Measurements from ENCODE around the gene C14orf180. TPM values are rescaled to one million over a fixed set of nuclear protein-coding genes. Genes with fewer than 3 reads are reported as not detected.

Gene C14orf180
- total RNA-seq, 1 experiment from 2014 or later = not detected

GRCh38 chr14:104569435-104569834 is 10.1 kb upstream of the C14orf180 start:
- H3K27ac Mint-ChIP-seq (ENCODE audit: low read depth, unreplicated experiment) = no peak overlapping the region
- intact Hi-C loops (cut with micrococcal nuclease) = no loop called here
- ChIA-PET POLR2A (no interaction called here), CTCF (interaction anchor here (0.6 kb wide), 3 partner anchors 14 to 492 kb away, joined by 3 read pairs; no protein-coding TSS in a partner anchor)
- no peaks in the 10 kb centered on the region for H3K36me3 Mint-ChIP-seq (ENCODE audit: insufficient read depth, unreplicated experiment)
- no peak for TF ChIP-seq CTCF (IDR thresholded peaks at IDR 0.05; ENCODE audit: unreplicated experiment)
- no peaks in the 10 kb centered on the region for H3K4me1 Mint-ChIP-seq (ENCODE audit: insufficient read depth, unreplicated experiment)
- DNase-seq (ENCODE audit: unreplicated experiment) = no peak
- no peaks in the 10 kb centered on the region for H3K9me3 Mint-ChIP-seq (ENCODE audit: unreplicated experiment)
- H3K27me3 Mint-ChIP-seq (ENCODE audit: insufficient read depth, unreplicated experiment) = peaks cover 47% of the 10 kb centered on the region
- no peak overlapping the region for H3K4me3 Mint-ChIP-seq (ENCODE audit: unreplicated experiment)
- no TSS peak for BruUV-seq (replicated peaks)

- intact Hi-C loops (cut with micrococcal nuclease) = no loop called here
Measured at GRCh38 chr14:104571246-104571645, 8.3 kb upstream of the C14orf180 start.

GRCh38 chr14:104572024-104572626 is 7.4 kb upstream of the C14orf180 start:
- BruUV-seq (replicated peaks) = no TSS peak
- no peak for TF ChIP-seq CTCF (IDR thresholded peaks at IDR 0.05; ENCODE audit: unreplicated experiment)
- ChIA-PET CTCF (interaction anchor here (1.2 to 2.2 kb wide), 2 partner anchors 8 to 9 kb away, joined by 3 to 17 read pairs; no protein-coding TSS in a partner anchor), POLR2A (no interaction called here)
- Mint-ChIP-seq H3K27me3 (ENCODE audit: insufficient read depth, unreplicated experiment) (peaks cover 23% of the 10 kb centered on the region), H3K36me3 (ENCODE audit: insufficient read depth, unreplicated experiment) (no peaks in the 10 kb centered on the region), H3K27ac (ENCODE audit: low read depth, unreplicated experiment) (no peak overlapping the region), H3K4me1 (ENCODE audit: insufficient read depth, unreplicated experiment) (no peaks in the 10 kb centered on the region), H3K9me3 (ENCODE audit: unreplicated experiment) (no peaks in the 10 kb centered on the region), H3K4me3 (ENCODE audit: unreplicated experiment) (no peak overlapping the region)
- no peak for DNase-seq (ENCODE audit: unreplicated experiment)
- intact Hi-C loops (cut with micrococcal nuclease) = no loop called here

More at GRCh38 chr14:104571246-104571645, 8.3 kb upstream of the C14orf180 start:
- H3K36me3 Mint-ChIP-seq (ENCODE audit: insufficient read depth, unreplicated experiment) = no peaks in the 10 kb centered on the region
- POLR2A ChIA-PET = no interaction called here
- H3K9me3 Mint-ChIP-seq (ENCODE audit: unreplicated experiment) = no peaks in the 10 kb centered on the region
- H3K4me1 Mint-ChIP-seq (ENCODE audit: insufficient read depth, unreplicated experiment) = no peaks in the 10 kb centered on the region
- TF ChIP-seq CTCF (IDR thresholded peaks at IDR 0.05; ENCODE audit: unreplicated experiment) = no peak
- no peak overlapping the region for H3K27ac Mint-ChIP-seq (ENCODE audit: low read depth, unreplicated experiment)
- no peak for DNase-seq (ENCODE audit: unreplicated experiment)
- peaks cover 32% of the 10 kb centered on the region for H3K27me3 Mint-ChIP-seq (ENCODE audit: insufficient read depth, unreplicated experiment)
- CTCF ChIA-PET = interaction anchor here (1.0 kb wide), 1 partner anchor 494 kb away, joined by 3 read pairs; no protein-coding TSS in a partner anchor
- no peak overlapping the region for H3K4me3 Mint-ChIP-seq (ENCODE audit: unreplicated experiment)
- BruUV-seq (replicated peaks) = no TSS peak

- H3K27me3 Mint-ChIP-seq (ENCODE audit: insufficient read depth, unreplicated experiment) = peaks cover 18% of the 10 kb centered on the region
- no TSS peak for BruUV-seq (replicated peaks)
- ChIA-PET CTCF (interaction anchor here (1.2 to 2.2 kb wide), 2 partner anchors 9 kb away, joined by 3 to 17 read pairs; no protein-coding TSS in a partner anchor), POLR2A (no interaction called here)
- H3K4me3 Mint-ChIP-seq (ENCODE audit: unreplicated experiment) = no peak overlapping the region
- no peak overlapping the region for H3K27ac Mint-ChIP-seq (ENCODE audit: low read depth, unreplicated experiment)
- H3K9me3 Mint-ChIP-seq (ENCODE audit: unreplicated experiment) = no peaks in the 10 kb centered on the region
- H3K4me1 Mint-ChIP-seq (ENCODE audit: insufficient read depth, unreplicated experiment) = no peaks in the 10 kb centered on the region
- intact Hi-C loops (cut with micrococcal nuclease) = no loop called here
- no peak for TF ChIP-seq CTCF (IDR thresholded peaks at IDR 0.05; ENCODE audit: unreplicated experiment)
- no peaks in the 10 kb centered on the region for H3K36me3 Mint-ChIP-seq (ENCODE audit: insufficient read depth, unreplicated experiment)
- no peak for DNase-seq (ENCODE audit: unreplicated experiment)
Measured at GRCh38 chr14:104572668-104573067, 6.9 kb upstream of the C14orf180 start.

Measured in MCF 10A (cell line).